GM18517 (cell line): ENCODE results near the gene CASP10.
A peak's percentile ranks its signal among the peaks of the same experiment; 100 is the strongest.
"Not testable (repeated sequence)": the region's sequence is repeated elsewhere in the genome, so short reads cannot be mapped to it uniquely, and the experiment has no call there.

ENCODE experiments used
- ATAC-seq: cut with Tn5 transposase; IDR thresholded peaks from one replicate; pipeline ENCODE4 v1.9.1; 2021; ENCODE audit warnings: mild to moderate bottlenecking, moderate library complexity; ENCODE audit not compliant: unreplicated experiment

The CASP10 gene

DNA sequence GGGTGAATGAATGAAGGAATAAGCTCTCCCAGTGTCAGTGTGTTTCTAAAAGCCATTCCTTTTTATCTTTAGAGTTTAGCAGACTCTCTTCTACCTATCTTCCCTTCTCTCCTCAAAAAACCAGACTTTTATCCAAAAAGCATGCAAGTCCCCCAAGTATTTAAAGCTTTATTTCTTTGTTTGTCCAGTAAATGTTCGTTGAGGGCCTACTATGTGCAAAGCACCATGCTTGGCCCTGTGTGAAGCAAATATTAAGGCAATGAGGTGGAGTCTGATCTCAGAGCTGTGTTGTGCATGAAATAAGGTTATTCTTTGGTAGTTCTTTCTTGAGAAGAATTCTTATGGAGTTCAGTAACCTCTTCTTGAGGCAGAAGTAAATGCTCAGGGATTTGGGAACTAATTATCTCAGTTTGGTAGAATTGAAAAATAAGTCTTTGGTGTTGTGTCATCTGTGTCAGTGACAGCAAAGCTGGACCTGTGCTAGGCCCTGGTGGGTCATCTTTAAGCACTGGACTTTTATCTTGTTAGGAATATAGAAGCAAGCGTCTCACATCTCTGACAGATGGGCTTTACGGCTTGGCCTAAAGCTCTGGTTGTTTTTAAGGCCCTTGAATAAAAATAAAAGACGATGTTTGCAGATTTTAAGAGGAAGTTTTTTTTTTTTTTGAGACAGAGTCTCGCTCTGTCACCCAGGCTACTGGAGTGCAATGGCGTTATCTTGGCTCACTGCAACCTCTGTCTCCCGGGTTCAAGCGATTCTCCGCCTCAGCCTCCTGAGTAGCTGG, 28.1 kb upstream of the CASP10 start:
- no peak for ATAC-seq

DNA sequence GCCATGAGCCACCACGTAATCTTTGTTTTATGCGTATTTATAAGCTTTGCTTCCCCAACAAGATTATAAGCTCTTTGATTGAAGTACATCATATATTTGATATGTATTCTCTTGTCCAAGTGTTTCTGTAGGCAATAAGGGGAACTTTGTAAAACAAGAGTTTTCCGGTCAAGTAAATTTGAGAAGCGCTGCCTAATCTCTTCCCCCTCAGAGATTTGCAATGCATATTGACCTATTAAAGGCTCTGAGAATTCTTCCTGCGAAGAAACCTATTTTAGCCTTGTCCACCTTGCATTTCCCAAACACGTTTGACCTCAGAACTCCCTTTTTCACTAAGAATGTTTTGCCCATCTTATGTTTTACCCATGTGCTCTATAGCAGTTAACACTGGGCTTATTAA, 26.9 kb upstream of the CASP10 start:
- ATAC-seq, result no peak

DNA sequence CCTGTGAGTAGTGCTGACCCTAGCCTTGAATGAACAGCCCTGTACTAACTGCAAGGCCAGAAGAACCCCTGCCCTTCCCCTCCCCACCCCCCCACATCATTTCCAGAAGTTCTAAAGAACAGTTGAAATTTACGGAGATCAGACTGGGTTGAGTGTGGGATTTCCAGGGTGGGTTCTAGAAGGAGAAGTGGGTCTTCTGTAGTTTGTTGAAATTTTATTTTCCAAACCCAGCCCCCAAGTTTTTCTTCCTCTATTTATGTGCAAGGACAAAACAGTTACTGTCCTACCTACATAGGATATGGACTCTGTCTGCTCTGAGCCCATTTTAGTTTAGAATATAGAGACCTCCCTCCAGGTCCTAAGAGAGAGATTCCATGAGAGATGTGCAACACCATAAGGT, 26.3 kb upstream of the CASP10 start:
- ATAC-seq, result no peak

DNA sequence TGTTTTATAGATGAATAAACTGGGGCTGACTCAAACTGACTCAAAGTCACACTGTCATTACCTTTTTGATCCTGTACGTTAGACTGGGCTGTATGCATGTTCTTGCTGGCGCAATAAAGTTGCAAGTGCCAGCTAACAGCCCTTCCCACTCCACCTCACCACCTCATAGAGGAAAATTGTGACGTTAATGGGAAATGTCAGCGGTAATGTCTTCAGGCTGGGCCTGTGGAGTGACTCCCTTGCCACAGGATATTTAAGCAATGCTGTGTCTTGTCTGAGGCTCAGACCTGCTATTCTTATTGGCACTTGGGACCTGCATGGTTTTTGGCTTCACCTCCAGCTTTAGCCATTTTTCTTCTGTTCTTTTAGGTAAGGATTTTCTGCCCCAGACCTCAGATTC, 25.2 kb upstream of the CASP10 start:
- peak; percentile 15 for ATAC-seq

DNA sequence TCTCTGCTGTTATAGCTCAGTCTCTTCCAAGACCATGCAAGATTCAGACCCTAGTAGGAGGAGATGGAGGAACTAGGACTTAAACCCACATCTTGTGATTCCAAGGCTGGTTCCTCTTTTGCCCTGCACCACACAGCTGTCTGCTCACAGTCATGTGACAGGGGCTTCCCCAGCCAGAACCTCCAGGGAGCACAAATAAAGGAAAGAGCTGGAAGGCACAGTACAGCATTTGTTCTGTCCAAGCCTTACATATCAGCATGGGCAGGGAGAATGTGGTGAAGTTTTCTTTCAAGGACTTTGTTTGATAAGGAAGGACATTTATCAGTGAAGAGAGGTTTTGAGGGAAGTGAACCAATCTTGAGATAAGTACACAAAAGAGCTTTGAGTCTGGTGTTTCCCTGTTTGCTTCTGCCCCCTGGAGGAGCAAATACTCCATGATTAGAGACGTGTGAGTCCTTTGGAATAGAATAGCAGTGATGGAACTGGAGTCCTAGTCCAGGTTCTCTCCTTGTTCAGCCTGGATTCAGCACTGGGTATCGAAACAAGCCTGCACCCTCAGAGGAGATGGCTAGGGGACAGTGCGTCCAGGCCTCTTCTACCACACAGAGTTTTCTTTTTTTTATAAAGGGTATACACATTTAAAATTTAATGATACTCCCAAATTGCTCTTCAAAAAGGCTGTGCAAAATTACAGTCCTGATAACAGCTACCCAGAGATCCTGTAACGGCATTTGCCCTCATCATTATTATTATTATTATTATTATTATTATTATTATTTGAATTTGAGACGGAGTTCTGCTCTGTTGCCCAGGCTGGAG, 24.6 kb upstream of the CASP10 start:
- ATAC-seq, result peak; percentile 86

DNA sequence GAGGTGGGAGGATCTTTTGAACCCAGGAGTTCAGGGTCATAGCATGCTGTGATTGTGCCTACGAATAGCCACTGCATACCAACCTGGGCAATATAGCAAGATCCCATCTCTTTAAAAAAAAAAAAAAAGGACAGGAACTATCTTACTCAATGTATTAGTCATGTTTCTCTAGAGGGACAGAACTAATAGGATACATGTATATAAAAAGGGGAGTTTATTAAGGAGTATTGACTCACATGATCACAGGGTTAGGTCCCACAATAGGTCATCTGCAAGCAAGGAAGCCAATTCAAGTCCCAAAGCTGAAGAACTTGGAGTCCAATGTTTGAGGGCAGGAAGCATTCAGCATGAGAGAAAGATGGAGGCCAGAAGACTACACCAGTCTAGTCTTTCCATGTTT, 18.8 kb upstream of the CASP10 start:
- ATAC-seq, result no peak

DNA sequence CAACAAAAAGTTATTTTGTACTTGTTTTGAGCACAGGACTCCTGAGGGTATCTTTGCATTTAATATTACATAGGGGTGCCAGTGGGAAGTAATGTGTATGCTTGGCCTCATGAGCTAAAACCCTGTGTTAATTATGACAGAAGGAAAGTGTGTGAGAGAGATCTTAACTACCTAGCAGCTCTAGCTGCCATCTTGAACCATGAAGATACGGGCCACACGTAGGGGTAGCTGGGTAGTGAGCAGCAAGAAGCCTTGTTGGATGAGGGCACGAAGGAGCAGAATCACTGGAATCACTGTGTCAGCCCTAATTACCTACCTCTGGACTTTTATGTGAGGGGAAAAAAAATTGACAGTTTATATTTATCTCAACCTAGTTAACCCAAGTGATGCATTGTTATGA, 15.4 kb upstream of the CASP10 start:
- ATAC-seq, result no peak

DNA sequence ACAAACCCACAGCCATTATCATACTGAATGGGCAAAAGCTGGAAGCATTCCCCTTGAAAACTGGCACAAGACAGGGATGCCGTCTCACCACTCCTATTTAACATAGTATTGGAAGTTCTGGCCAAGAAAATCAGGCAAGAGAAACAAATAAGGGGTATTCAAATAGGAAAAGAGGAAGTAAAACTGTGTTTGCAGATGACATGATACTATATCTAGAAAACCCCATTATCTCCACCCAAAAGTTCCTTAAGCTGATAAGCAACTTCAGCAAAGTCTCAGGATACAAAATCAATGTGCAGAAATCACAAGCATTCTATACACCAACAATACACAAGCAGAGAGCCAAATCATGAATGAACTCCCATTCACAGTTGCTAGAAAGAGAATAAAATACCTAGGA, 14.4 kb upstream of the CASP10 start:
- not testable (repeated sequence) for ATAC-seq

DNA sequence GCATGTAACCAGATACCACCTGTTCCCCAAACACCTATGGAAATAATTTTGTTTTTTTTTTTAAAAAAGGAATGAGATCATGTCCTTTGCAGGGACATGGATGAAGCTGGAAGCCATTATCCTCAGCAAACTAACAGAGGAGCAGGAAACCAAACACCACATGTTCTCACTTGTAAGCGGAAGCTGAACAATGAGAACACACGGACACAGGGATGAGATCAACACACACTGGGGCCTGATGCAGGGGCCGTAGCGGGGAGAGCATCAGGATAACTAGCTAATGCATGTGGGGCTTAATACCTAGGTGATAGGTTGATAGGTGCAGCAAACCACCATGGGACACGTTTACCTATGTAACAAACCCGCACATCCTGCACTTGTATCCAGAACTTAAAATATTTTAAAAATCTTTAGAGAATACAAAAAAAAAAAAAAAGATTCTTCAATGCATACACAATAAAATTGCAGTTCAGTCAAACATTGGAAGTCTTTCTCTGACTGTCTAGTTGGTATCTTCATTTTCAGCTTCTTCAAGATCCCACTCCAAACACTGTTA, 11.6 kb upstream of the CASP10 start:
- ATAC-seq, result no peak

DNA sequence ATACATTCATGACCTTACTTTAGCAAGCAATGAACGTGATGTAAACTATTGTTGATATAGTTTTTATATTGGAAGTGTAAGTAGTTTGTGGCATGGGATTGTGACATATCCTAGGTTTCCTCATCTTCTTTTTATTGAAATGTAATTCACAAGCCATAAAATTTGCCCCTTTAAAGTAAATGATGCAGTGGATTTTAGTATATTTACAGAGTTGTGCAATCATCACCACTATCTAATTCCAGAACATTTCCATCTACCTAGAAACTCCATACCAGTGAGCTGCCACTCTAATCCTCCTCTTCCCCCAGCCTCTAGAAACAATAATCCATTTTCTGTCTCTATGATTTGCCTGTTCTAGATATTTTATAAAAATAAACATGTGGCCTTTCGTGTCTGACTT, 10.7 kb upstream of the CASP10 start:
- ATAC-seq, result no peak

DNA sequence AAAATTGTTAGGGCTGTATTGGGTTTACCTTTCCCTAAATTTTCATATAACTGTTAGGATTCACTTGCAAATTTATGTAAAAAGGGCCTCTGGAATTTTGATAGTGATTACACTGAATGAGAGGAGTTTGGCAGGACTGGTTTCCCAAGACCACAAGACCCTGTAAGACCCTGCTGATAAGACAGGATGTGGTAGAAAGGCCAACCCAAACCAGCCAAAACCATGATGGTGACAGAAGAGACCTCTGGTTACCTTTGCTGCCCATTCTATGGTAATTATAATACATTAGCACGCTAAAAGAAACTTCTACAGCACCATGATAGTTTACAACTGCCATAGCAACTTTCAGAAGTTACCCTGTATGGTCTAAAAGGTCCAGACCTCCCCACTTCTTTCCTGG, 8.3 kb upstream of the CASP10 start:
- no peak for ATAC-seq

DNA sequence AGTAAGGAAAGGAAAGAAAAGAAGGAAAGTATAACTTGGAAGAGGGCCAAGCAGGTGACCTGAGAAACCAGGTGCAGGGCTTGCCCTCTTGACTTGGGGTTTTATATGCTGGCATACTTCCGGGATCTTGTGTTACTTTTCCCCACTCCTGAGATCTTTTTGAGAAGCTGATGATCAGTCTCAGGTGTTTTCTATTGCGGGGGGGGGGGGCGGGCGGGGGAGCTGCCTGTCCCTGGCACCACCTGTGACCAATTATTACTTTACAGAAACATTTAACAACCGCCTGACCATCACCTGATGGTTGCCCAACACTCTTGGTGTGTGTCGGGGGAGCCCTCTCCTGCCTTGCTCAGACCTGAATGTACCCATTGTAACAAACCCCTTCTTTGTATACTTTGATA, 6.9 kb upstream of the CASP10 start:
- ATAC-seq, result no peak

DNA sequence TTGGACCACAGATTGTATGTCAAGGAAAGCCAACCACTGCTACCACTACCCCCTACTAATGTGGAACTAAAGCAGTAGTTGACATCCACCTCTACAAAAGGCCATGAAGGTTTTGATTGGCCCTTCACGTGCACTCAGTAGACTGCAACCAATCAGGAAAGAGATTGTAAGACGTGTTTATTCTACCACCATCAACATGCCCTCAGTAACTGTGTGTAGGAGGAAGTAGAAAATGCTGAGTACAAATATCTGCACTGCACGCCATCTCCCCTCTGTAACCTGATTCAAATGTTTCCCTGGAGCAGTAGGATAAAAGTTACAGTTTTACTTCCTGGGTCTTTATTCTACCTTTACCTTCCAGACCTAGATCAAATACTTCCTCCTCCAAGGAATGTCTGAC, 2.9 kb upstream of the CASP10 start:
- ATAC-seq, result no peak

DNA sequence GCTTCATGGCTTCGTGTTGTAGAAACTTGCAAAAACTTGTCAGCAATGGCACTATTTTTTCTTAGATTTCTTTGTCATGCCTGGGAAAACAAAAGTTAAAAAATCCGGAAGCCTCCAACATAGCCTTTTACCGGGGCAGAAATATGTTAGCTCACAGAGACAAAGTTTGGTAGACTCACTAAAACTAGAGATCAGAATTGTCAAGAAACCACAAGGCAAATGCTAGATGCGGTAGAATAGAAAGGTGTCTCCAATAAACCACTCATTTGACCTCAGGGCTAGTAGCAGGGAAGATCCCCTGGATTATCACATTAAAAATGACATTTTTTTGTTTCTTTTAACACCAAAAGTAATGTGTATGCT, 405 bp downstream of the CASP10 start:
- no peak for ATAC-seq

DNA sequence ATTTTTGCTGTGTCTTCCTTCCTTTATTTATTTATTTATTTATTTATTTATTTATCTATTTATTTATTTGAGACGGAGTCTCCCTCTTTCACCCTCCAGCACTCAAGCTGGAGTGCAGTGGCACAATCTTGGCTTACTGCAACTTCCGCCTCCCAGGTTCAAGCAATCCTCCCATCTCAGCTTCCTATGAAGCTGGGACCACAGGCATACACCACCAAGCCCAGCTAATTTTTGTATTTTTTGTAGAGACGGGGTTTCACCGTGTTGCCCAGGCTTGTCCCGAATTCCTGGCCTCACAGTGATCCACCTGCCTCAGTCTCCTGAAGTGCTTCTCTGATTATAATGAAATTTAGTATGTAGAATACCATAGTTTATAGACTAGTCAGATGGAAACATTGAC, 894 bp downstream of the CASP10 start:
- ATAC-seq, result not testable (repeated sequence)

DNA sequence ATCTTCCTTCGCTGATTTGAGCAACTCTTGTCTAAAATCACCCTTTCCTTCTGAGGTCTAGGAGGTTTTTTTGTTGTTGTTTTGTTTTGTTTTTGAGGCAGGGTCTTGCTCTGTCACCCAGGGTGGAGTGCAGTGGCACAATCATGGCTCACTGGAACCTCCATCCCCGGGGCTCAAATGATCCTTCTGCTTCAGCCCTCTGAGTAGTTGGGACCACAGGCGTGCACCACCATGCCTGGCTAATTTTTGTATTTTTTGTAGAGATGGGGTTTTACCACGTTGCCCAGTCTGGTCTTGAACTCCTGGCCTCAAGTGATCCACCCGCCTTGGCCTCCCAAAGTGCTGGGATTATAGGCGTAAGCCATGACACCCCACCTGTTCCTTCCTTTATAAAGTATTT, 1.3 kb downstream of the CASP10 start:
- ATAC-seq, result not testable (repeated sequence)

DNA sequence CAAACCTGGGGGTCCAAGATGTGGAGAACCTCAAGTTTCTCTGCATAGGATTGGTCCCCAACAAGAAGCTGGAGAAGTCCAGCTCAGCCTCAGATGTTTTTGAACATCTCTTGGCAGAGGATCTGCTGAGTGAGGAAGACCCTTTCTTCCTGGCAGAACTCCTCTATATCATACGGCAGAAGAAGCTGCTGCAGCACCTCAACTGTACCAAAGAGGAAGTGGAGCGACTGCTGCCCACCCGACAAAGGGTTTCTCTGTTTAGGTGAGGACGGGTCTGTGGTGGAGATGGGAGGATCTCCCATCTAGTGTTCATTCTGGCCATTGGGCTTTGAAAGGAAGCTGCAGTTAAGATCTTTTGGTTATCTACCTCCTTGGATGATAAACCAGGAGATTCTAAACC, 2.9 kb downstream of the CASP10 start:
- ATAC-seq, result no peak

DNA sequence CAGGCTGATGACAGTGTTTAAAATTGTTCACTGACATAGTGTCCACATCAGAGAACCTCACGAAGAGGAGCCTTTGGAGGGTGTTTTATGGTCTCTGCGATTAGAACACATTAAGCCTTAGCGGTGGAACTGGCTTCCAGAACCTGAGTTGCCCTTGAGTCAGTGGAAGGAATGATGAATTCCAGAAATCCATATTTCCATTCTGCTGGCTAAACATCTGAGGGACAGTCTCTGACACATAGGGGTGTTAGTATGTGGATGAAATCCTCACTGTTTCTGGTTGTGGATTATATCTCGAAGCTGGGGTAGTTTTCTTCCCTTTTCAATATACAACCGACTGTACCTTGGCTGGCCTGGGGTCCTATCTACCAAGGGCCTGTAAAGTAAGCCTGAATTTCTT, 4.0 kb downstream of the CASP10 start:
- ATAC-seq, result no peak

DNA sequence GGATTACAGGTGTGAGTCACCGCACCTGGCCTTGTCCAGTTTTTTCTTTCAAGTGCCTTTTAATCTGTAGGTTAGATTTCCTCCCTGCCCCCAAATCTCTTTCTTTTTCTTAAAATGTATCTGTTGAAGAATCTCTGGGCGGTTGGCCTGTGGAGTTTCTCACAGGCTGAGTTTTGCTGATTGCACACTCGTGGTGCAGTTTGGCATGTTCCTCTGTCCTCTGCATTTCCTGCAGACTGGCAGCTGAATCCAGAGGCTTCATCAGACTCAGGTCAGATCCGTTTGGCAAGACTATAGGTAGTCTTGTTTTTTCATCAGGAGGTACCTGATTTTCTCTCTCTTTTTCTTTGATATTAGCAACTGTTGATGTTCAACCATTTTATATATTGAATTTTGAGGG, 5.5 kb downstream of the CASP10 start:
- ATAC-seq, result no peak

DNA sequence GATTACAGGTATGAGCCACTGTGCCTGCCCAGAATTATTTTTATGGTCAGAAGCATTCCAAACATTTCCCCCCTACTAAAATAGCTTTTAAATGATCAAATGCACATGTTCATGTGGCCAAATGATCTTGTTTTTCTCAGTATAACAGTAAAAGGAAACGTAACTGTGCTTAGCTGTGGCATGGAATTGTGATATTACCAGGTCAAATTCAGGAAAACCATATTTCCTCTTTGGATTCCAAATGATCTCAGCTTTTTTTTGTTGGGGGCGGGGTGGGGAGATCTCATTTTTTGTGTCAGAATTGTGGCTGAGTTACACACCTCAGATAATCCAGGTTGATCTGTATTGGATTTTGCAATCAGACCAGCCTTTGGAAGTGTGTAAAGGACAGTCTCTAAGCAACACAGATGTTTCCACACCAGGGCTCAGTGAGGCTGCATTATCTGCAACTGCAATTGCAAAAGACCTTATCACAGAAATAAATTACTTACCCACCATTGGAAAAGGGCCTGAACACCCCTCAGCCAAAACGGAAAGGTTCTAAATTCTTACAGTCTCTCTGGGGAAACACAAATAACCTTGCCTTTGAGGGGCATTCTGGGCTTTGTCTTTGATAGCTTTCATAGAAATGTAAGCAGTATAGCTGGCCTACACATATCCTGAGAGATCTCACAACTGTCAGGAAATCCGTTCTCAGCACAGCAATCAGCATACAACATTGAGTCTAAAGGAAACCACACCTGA, 8.4 kb downstream of the CASP10 start:
- ATAC-seq, result peak; percentile 37

DNA sequence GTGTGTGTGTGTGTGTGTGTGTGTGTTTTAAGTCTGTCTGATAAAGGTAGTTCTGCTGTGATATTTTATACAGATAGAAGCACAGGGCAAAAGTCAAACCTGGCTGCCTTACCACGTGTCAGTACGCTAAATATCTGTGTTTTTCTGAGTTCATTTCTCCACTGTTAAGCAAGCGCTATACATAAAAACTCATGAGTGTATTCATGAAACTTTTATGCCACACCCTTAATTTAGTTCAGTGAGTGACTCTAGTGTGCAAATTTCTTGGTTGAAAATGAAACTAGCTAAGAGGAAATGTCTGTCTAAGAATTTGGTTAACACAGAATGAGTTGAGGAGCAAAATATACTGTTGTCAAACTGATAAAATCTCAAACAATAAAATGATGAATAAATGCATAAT, 11.2 kb downstream of the CASP10 start:
- peak; percentile 91 for ATAC-seq
